ENCODE data around the gene BMF. TPM values are rescaled to one million over a fixed set of nuclear protein-coding genes. Genes with fewer than 3 reads are reported as not detected.
A peak's percentile ranks its signal among the peaks of the same experiment; 100 is the strongest.

Gene BMF
- total and polyA plus RNA-seq, 2 of the 4 experiments (the other 2 are of a cell fraction) = 2.4 to 2.9 TPM

- peak overlapping the region; percentile 72; the same call in 2 of the 3 replicates for H2BK15ac ChIP-seq (ENCODE audit: low read depth, low read length)
- peak overlapping the region; percentile 39; the same call in 1 of the 2 replicates for H4K5ac ChIP-seq (ENCODE audit: low read depth, low read length)
- no peak overlapping the region for H3K27ac ChIP-seq (ENCODE audit: insufficient read depth, low read length)
- H4K20me1 ChIP-seq (ENCODE audit: insufficient read depth, low read length) = no peaks in the 10 kb centered on the region
- H3K9me1 ChIP-seq (ENCODE audit: insufficient read depth, low read length) = peaks cover 43% of the 10 kb centered on the region
- no peak overlapping the region for H3K9ac ChIP-seq (ENCODE audit: low read depth, low read length)
- dilution Hi-C loops (cut with HindIII; ENCODE audit: low sequenced_read_pairs, unreplicated experiment) (no loop called here), in situ Hi-C loops (cut with MboI; ENCODE audit: low sequenced_read_pairs) (no loop called here), intact Hi-C loops (cut with micrococcal nuclease) (no loop called here)
- ATAC-seq (ENCODE audit: low read depth) (peak; percentile 56), DNase-seq (peak; percentile 50)
- H3K23ac ChIP-seq (ENCODE audit: low read depth, low read length) = peak overlapping the region; percentile 86
- H4K91ac ChIP-seq (ENCODE audit: insufficient read depth, low read depth, low read length) = peak overlapping the region; percentile 81
- H3K9me3 ChIP-seq (ENCODE audit: control insufficient read depth, insufficient read depth, low read length) = no peaks in the 10 kb centered on the region
- no peak overlapping the region for H3K4me2 ChIP-seq (ENCODE audit: low read depth, low read length)
- CTCF ChIA-PET = interaction anchor here (0.8 to 1.0 kb wide), 2 partner anchors 36 to 41 kb away, joined by 3 read pairs; no protein-coding TSS in a partner anchor
- no CpG with 5 or more reads among the region's 2 CpGs for WGBS, 2 experiments (ENCODE audit: extremely low coverage in 2 of 2, insufficient read length in 1 of 2)
- peak overlapping the region; percentile 65 for H2BK5ac ChIP-seq (ENCODE audit: low read depth, low read length, poor library complexity, severe bottlenecking)
- H3K4ac ChIP-seq (ENCODE audit: low read depth, low read length) = peak overlapping the region; percentile 99
- no peak for TF ChIP-seq MAFK (IDR thresholded peaks at IDR 0.05; ENCODE audit: low read depth, low read length)
- no peak for TF ChIP-seq NFE2L2 (IDR thresholded peaks at IDR 0.05; ENCODE audit: low read depth, low read length)
- TF ChIP-seq CEBPB (IDR thresholded peaks at IDR 0.05; ENCODE audit: low read depth, low read length) = no peak
- no peak for TF ChIP-seq CHD1 (IDR thresholded peaks at IDR 0.05; ENCODE audit: low read depth, low read length)
- H2AK5ac ChIP-seq (ENCODE audit: low read depth, low read length) = peak overlapping the region; percentile 97
- peaks cover 24% of the 10 kb centered on the region for H3K4me1 ChIP-seq (ENCODE audit: control insufficient read depth, insufficient read depth, low read length)
- H3K14ac ChIP-seq (replicated peaks; ENCODE audit: low read depth, low read length) = peak overlapping the region; percentile 79
- no peaks in the 10 kb centered on the region for H3K36me3 ChIP-seq (ENCODE audit: control insufficient read depth, insufficient read depth, low read length)
- peak overlapping the region; percentile 71 for H2AFZ ChIP-seq (replicated peaks; ENCODE audit: low read length, poor library complexity)
- no peaks in the 10 kb centered on the region for H3K27me3 ChIP-seq (ENCODE audit: control insufficient read depth, insufficient read depth, low read length)
- no TSS peak for BruUV-seq (replicated peaks)
- H3K79me1 ChIP-seq (ENCODE audit: low read depth in 1 of 2, low read length in 2 of 2) = peaks cover 0 to 16% of the 10 kb centered on the region in 2 experiments; a peak in 1 of 4 replicates
- peak overlapping the region; percentile 42 for H3K18ac ChIP-seq (ENCODE audit: low read depth, low read length)
- H2BK120ac ChIP-seq (ENCODE audit: low read depth, low read length) = peak overlapping the region; percentile 98
- POLR2A ChIA-PET (ENCODE audit: unreplicated experiment) = no interaction called here
- 0 out of 2 replicates have a peak overlapping the region, but pooled peaks have one; percentile 41 for H3K56ac ChIP-seq (ENCODE audit: extremely low read depth, insufficient read depth, low read length)
- H2BK20ac ChIP-seq (ENCODE audit: low read depth, low read length) = peak overlapping the region; percentile 97
- H2AK9ac ChIP-seq (replicated peaks; ENCODE audit: low read depth, low read length, poor library complexity) = peak overlapping the region; percentile 66
- peak overlapping the region in 1 of 2 experiments; percentile 62; a peak in 1 of 4 replicates for H4K8ac ChIP-seq (ENCODE audit: low read depth in 2 of 2, low read length in 2 of 2)
- no peak overlapping the region for H3K4me3 ChIP-seq (ENCODE audit: insufficient read depth, low read depth, low read length)
Measured at GRCh38 chr15:40063563-40064011, 45.1 kb downstream of the BMF start.
